ENCODE results near the gene ITPA.

Gene ITPA

DNA sequence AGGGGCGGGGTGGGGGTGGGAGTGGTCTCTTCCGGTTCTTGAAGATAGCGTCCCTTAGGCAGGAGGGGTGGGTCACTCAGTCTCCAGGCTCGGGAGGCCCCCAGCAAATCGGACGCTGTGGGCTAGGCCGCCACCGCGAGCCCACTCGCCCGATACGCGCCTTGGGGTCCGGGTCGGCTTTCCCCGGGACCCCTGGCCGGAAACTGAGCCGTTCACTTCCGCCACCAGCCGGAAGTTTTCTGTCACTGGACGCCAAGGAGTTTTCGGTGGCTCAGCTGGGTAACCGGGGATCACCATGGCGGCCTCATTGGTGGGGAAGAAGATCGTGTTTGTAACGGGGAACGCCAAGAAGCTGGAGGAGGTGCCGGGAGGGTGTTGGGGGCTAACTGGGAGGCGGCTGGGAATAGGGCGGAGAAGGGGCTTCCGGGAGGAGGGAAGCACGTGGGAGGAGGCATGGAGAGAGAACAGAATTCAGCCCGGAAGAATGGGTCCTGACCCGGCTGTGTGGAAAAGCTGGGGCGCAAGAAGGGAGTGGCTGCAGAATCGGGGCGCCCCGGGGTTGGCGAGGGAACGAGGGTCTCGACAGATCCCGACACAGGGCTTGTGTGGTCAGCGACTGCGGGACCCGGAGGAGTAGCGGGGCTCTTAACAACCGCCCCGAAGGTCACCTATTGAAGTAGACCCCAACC lies at the start of gene ITPA:
TSS of gene ITPA (plus strand) at position 242 of the 689 bp plus-strand sequence. CDS start at position 296, 54 bp downstream.
- no peak for DNase-seq

DNA sequence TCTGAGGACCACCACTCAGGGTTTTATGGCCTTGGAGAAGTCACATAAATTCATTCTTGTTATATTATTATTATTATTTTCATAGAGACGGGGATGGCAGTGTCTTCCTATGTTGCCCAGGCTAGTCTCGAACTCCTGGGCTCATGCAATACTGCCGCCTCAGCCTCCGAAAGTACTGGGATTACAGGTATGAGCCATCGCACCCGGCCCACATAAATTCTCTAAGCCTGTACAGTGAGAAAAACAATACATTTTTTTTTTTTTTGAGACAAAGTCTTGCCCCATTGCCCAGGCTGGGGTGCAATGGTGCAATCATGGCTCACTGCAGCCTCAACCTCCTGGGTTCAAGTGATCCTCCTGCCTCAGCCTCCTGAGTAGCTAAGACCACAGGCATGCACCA lies 48.9 kb upstream of the ITPA start:
- no peak for DNase-seq

DNA sequence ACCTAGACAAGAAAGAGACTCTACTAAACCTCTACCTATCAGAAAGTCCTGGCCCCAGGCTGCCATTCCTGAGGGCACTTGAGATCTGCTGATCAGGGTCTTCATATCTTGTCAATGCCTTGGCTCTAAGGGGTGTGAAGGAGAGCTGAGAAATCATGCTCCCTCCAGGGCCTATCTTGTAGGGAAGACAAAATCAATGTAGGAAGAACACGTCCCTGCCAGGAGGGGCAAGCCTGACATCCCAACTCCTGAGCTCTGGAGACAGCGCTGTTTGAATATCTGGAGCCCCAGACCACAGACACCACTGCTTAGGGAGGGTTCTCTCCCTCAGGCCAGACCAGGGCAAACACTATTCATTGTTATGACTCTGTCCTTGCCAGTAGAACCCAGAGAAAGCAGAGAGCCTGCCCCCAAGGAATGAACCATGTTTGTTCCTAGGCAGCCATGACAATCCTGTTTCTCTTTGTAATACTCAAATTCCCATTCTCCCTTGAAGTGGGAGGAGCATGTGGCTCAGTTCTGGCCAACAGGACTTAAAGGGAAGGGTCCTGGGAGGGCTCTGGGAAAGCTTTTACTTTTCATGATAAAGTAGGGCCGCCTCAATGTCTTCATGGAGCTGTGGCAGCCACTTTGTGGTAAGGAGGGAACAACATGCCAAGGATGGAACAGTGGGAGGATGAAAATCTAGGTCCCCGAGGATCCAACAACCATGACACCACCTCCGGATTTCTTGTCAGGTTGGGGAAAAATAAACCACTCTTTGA lies 47.8 kb upstream of the ITPA start:
- no peak for DNase-seq

DNA sequence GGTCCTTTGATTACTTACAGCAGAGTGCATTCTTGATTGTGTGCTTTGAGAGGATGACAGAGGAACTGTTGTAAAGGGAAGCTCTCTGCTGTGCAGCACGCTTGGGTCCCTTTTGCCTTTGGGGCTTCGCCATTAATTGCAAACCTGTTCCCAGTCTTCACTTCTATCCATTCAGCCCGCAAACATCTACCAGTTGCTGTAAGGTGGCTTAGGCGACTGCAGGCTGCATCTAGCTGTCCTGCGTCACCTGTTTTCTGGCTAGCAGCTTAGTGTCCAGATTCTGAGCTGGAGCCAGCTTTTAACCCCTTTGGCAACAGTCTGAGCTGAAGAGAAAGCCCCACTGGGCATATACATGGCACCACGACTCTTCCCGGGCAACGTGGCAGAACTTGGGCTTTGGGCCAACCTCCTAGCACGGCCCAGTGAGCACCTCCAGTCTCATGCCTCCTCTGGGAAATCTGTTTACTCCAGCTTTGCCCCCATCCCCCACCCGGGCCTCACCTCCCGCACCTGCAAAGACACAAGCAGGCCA lies 47.2 kb upstream of the ITPA start:
- DNase-seq: peak; percentile 30 to 67

DNA sequence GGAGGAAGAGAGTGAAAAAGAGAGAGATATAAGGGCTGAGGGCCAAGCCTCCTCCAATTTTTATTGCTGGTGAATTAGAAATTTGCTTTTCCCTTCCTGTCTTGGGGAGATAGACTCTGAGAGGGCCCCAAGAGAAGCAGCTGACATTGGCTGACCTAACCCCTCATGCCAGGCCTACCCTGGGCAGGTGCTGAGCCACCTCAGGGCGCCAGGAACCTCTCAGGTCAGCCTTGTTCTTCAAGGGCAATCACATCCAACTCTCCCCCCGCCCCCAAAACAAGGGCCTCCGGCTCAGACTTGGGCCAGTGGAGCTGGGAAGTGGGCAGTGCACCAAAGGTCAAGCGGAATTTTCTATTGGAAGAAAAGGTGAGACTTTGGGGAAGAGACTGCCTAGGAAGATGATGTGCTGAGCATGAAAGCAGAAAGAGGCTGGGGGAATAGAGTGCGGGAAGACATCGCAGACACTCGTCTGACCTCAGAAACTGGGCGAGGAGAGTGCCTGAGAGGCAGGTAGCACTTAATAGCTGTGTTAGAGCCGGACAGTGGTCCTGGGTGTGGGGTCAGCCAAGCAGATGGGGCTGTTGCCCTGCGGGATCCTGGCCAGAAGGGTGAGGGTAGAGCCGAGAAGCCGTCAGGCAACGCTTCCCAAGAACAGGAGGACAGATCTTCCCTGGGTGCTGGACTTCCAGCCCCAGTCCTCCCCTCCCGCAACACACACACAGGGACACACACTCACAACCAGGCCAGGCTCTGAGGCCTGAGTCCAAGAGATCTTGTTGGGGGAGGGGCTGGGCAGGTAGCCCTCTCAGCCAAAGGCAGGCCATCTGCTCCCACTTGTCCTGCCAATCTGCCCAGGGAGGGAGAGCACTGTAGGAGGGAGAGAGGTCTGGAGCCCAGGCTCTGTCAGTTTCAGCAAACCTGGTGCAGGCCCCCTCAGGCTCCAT lies 45.9 kb upstream of the ITPA start:
- peak; percentile 97 for DNase-seq

DNA sequence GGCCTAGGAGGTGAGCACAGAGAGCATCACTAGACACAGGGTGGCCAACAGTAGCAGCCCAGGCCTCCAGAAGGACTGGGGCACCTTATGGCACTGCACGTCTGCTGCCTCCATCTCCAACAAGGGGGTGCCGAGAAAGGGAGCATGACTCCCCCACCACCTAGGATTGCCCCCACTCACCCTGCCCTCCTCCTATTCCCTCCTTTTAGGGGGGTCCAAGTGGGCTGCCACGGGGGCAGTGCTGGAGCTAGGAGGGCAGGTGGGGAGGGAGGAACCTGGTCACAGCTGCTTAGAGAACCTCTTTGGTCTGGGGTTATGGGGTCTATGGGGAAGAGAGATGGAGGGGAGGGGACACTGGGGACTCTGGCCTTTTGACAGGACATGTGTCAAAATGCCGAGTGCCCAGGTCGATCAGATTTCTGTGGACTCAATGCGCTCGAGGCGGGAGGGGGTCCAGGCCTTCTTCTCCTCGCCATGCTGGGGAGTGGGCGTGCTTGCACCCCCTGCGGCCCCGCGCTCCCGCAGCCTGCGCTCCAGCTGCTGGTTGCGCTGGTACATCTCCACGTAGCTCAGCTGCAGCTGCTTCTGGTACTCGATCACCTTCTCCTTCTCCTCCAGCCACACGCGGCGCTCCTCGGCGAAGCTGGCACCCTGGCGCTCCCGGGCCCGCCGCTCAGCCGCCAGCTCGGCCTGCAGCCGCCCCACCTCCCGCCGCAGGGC lies 45.1 kb upstream of the ITPA start:
- no peak for DNase-seq

DNA sequence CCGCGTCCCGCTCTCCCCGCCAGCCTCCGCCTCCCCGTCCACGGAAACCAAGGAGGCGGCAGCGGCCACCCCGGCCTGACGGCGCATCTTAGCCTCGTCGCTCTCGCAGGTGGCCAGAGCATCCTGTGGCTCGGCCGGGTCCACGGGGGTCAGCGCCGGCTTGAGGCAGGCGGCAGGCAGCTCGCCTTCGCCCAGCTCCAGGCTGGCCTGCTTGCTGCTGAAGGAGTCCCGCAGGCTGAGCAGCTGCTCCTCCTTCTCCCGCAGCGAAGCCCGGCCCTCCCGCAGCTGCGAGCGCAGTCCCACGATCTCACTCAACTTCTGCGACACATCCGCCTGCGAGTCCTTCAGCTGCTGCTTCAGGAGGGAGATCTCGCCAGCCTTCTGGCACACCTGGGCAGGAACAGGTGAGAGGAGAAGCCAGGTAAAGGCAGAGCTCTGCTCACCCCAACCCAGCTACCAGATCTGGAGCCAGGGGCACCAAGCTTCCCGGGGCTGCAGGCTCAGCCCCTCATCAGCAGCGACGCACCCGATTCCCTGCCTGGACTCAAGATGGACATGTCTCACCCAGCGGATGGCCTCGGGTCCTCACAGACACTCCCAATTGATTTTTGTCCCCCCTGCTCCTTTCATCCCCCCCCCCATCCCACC lies 44.4 kb upstream of the ITPA start:
- DNase-seq: no peak

DNA sequence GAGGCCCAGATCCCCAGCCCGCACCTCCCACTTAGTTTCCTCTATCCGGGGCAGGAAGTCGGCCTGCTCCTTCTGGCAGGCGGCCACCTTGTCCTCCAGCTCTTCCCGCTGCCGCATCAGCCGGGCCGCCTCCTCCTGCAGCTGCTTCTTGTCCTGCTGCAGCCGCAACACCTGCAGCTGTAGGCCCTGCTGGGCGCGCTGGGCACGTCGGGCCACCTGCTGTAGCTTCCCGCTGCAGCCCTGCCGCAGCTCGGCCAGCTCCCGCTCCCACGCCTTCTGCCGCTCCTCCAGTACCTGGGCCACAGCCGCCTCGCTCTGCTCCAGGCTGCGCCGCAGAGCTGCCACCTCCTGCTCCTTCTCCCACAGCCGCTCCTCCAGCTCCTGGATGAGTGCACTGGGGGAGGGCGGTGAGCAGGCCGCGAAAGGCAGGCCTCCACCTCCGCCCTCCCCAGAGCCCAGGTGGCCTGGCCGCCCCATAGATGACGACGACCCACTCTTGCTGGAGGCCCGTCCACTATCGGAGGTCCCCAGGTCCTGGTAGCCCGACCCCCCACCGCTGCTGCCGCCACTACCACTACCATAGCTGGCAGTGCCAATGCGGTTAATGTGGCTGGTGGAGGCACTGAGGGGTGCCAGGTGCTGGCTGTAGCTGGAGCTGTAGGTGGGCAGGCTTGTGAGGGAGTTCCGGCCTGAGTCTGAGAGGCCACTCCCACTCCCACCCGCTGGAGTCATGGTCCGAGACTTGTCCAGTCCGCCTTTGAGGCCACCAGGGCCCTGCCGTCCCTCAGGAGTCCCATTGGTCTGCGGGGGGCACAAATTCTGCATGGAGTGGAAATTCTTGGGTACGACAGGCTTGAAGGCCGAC lies 43.6 kb upstream of the ITPA start:
- DNase-seq: no peak

DNA sequence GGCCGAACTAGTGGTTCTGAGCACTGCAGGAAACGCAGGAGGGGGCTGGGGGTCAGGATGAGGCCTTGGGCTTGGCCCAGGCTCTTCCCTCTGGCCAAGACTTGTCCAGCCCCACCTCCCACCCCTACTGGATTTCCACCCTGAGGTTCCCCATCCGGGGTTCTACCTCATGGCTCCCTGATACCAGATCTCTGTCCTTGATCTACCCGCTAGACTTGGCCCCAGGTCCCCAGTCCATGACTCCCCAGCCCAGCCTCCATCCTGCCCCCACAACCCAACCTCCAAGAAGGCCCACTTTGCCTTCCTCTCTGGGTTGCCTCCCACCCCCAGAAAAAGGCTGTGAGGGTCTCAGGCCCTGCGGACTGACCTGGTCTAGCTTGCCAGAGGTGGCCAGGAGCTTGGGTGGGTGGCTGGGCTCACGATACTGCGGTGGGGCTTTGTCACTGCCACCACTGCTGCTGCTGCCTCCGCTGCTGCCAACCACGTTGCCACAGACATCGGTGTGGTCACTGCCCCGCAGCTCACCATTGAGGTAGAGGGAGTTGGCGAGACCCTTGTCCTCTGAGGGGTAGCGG lies 42.9 kb upstream of the ITPA start:
- no peak for DNase-seq

DNA sequence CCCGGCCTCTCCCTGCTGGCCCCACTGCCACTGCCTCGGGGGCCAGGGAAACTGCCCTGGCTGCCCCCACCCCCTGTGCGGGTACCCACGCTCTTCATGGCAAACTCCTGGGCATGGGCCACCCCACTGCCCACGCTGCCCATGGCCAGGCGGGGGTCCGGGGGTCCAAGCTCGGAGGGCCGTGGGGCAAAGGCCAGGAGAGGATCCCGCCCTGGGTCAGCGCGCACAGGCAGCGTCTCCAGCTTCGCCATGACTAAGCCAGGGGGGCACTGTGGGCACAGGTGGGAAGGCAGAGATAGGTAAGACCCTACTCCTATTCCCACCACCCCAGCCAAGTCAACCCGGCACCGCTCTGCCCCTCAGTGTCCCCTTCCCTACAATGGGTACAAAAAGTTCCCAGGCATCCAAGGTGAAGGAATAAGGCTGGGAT lies 42.4 kb upstream of the ITPA start:
- no peak for DNase-seq

DNA sequence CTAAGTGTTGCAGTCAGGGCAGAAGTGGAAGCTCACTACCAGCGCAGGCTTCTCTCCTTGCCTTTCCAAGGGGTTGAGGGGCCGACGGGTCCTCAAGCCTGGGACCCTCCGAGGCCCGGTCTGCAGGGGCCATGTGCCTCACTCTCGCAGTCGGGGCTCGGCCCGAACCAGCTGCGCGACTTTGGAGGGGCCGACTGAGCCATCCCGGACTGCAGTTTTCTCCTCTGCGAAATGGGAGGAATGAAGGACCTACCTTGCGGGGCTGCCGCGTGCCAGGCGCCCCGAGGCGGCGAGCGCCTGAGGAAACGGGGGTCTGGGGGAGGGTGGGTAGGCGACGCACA lies 41.6 kb upstream of the ITPA start:
- DNase-seq: no peak

DNA sequence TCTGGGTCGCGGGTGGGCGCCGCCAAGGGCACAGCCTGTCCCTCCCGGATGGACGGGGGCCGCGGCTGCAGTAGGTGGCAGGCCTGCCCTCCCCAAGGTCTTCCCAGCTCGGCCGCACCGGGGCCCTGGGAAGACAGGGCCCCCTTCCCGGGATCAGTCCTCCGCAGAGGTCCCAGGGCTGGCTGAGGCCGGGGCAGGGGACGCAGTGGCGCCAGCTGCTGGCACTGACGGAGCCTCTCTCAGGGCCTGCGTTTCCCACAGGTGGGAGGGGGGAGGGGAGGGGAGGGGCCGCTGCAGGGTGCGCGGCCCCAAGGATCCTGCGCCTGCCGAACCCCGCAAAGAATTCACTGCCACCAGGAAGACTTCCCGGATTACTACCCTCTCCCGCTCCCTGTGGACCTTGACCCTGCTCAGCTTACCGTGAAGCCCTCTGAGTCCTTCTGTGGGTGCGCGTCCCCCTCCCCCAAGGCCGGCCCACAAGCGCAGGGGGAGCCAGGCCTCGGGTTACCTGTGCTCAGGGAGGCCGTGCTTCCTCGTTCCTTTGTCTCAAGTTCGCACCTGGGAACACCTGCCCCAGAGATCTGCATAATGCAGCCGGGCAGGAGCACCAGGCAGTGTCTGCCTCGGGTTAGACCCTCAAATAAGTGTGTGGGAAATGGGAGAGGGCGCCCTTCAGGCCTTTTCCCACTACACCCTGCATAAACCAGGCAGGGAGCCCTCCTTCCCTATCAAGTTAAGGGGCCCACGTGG lies 41.0 kb upstream of the ITPA start:
- no peak for DNase-seq

DNA sequence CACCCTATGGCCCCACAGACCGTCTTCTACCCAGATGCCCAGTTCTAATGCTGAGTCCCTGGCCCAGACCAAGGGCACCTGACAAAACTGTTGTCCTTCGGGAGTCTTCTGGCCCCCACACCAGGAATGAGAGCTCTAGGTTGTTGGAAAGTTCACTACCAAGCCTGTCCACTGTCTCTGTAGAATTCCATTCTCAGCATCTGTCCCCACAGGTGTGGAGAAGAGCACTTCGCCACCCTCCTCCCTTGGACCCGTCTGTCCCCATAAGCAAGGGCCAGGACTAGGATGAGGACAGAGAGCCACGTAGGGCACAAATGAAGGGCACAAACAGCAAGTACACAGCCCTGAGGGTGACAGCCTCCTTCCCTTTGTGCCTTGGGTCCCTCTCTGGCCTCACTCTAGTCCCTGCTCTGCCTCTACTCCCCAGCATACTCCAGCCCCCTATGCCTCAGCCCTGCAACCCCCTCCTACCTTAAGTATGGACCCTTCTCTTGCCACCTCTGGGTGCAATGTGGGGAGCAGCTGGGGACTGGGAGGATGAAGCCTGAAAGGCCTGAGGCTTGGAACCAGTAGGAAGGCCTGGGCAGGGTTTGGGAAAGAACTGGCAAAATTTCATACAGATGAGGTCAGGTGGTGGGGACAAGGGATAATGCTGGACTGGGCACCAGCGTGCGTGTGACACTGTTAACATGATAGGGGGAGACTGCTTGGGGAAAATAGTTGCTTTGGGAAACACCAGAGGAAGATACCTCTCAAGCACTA lies 40.3 kb upstream of the ITPA start:
- DNase-seq: no peak

DNA sequence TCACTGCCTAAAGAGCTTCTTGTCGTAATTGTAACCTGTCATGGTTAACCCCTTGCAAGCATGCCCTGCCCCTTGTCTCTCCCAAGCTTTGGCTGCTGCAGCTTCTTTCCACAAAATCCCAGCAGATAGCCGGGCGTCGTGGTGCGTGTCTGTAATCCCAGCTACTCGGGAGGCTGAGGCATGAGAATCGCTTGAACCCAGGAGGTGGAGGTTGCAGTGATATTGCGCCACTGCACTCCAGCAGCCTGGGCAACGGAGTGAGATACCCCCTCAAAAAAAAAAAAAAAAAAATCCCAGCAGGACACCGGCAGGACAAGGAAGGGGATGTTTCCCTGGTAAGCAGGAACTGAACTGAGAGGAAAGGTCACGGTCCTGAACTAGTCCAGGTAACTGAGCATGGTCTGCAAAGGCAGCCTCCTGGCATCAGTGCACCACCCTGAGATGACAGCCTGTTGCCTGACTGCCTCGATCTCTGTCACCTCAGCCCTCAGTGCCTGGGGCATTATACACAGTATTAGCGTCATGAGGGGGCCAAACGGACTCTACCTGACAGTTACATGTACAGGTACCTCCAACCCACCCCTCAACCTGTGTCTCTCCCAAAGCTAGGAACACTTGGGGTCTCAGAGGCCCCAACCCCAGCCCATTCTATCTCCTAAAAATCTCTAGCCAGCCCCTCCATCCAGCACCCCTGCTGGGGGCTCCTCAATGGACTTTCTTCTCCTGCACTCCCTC lies 37.7 kb upstream of the ITPA start:
- DNase-seq: no peak

DNA sequence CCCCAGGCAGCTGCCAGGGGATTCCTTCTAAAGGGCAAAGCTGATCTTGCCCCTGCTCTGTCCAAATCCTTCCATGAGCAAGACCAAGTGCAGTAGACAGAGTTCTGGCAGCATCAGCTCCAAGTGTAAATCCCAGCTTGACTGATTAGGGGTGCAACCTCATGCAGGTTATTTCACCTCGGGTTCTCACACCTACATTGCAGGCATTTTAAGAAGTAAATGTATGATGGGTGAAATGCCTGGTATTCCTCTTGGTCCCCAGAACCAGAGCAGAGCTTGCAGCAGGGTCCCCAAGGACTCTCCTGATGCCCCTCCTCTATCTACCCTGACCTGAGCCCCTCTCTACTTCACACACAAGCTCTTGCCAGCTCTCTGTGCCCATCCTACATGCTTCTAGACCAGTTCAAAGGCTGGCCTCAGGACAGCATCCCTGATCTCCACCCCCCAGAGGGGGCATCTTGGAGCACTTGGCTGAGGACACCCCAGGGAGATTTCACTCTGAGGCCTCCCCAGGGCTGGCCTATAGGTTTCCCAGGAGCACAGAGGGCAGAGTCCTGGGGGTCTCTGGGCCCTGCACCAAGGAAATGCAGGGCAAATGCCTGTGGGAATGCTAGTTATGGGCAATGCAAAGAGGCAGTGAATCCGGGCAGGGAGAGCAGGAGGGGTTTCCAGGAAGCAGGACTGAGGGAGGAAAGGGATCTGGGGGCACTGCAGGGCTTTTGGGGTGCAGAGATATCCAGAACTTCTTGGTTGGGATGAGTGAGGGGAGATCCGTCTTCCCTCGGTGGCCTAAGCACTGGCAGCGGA lies 37.0 kb upstream of the ITPA start:
- no peak for DNase-seq

DNA sequence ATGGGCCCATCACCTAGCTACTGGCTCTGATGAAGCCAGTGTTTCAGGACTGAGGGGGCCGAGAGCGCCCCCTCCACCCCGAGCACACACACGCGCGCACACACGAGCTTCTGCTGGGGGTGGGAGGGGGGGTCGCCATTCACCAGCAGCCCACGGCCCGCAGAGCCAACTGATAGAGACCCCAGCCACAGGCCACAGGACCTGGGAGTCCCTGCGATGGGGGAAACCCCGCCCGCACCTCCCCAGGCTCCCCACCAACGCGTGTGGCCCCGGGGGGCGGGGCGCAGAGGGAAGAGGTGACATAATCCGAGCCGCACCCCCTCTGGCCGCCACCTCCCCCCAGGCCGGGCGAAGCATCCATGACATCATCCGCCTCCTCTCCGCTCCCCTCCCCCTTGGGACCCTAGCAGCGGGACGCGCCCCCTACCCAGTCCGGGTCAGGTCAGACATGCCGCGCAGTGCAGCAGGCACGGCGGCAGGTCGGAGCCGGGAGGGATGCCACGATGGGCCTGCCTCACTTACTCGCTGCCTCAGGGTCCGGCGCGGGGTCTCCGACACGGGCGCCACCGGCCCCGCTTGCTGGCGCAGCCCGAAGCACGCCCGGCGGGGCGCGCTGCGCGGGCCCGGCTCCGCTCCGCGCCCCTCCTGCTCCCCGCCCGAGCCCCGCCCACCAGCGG lies 36.2 kb upstream of the ITPA start, which contains the start of gene LZTS3:
TSS of gene LZTS3 (minus strand) at position 617 of the 677 bp plus-strand sequence. CDS start 6,386 bp downstream, outside the sequence.
- DNase-seq: peak in 1 of 2 experiments; percentile 33

Data from cerebellar nuclear complex (tissue), 1 donor.